Measurements from ENCODE around the gene RNF212. TPM values are rescaled to one million over a fixed set of nuclear protein-coding genes. Genes with fewer than 3 reads are reported as not detected.
A peak's percentile ranks its signal among the peaks of the same experiment; 100 is the strongest.

Gene RNF212
- total RNA-seq, 1 experiment from 2014 or later: not detected

DNA sequence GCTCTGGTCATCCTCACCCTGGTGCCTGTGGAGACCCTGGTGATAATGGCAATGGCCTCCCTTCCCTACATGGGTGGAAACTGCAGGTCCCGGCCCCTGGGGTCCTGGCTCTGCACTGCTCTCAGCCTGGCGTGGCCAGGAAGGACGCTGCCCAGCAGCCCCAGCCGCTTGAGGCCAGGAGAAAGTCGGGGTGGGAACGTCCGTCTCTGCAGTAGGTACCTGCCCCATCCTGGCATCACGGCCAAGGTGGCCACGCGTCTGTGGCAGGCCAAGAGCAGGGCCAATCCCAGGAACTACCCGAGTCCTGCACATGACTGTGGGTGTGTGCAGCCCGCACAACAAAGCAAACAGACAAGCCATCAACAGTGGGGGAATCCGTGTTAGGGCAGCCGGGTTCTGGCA, 68.2 kb downstream of the RNF212 start:
- no peak for DNase-seq (ENCODE audit: low read depth, low spot score)
- in situ Hi-C loops (cut with HindIII; ENCODE audit: low pct_unique_long_range_greater_than_20kb, low sequenced_read_pairs): no loop called here

- DNase-seq (ENCODE audit: low read depth, low spot score): no peak
- in situ Hi-C loops (cut with HindIII; ENCODE audit: low pct_unique_long_range_greater_than_20kb, low sequenced_read_pairs): no loop called here
Observed at GRCh38 chr4:1044469-1045192, 68.7 kb downstream of the RNF212 start.

- in situ Hi-C loops (cut with HindIII; ENCODE audit: low pct_unique_long_range_greater_than_20kb, low sequenced_read_pairs): no loop called here
- peak; percentile 85 for DNase-seq (ENCODE audit: low read depth, low spot score)
Observed at GRCh38 chr4:1043651-1044468, 69.5 kb downstream of the RNF212 start.

DNA sequence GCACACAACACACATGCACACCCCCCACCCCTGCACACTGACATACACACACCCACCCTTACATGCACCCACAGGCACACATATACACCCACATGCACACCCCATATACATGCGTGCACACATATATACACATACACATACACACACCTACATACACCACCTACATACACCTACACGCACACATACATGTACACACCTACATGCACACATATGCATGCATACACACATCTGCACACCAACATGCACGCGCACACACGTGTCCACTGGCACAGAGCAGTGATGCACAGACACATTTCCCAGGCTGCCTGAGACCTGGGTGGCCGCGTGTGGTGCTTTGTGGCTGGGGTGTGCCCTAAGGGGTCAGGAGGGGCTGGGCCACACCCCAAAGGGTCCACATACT, 70.2 kb downstream of the RNF212 start:
- in situ Hi-C loops (cut with HindIII; ENCODE audit: low pct_unique_long_range_greater_than_20kb, low sequenced_read_pairs): no loop called here
- DNase-seq (ENCODE audit: low read depth, low spot score): no peak

GRCh38 chr4:1042352-1043055, 70.9 kb downstream of the RNF212 start:
- in situ Hi-C loops (cut with HindIII; ENCODE audit: low pct_unique_long_range_greater_than_20kb, low sequenced_read_pairs): no loop called here
- no peak for DNase-seq (ENCODE audit: low read depth, low spot score)

- DNase-seq (ENCODE audit: low read depth, low spot score): no peak
- in situ Hi-C loops (cut with HindIII; ENCODE audit: low pct_unique_long_range_greater_than_20kb, low sequenced_read_pairs): no loop called here
Observed at GRCh38 chr4:1041936-1042330, 71.4 kb downstream of the RNF212 start.

DNA sequence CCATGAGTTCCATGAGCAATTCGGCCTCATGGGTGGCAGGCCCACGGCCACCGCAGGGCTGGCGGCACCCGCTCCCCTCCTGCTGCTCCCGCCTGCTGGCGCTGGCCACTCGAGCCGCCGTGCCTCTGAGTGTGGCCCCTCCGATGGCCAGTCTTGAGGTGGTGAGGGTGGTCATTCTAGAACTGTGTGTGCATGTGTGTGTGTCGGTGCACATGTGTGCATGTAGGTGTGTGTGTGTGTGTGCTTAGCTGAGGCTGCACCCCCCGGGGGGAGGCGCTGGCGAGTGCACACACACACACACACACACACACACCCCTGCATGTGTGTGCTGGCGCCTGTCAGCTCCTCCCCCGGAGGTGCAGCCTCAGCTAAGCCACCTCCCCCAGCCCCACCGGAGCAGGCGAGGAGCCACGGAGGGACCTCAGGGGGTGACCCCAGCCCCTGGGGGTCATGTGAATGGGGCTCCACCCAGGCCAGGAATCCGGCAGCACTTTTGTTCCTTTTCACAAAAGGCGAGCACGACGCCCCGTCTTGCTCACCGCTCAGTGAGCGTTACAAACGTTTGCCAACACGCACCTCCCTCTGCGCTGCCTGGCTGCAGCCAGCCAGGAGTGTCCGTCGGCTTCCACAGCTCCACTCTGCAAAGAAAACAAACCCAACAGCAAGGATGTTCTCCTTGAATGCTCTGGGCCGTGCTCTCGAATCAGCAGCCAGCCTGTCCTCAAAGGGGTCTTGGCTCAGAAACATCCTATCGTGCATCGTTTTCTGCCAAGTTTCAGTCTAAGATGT, 72.0 kb downstream of the RNF212 start:
- in situ Hi-C loops (cut with HindIII; ENCODE audit: low pct_unique_long_range_greater_than_20kb, low sequenced_read_pairs): no loop called here
- DNase-seq (ENCODE audit: low read depth, low spot score): no peak

DNA sequence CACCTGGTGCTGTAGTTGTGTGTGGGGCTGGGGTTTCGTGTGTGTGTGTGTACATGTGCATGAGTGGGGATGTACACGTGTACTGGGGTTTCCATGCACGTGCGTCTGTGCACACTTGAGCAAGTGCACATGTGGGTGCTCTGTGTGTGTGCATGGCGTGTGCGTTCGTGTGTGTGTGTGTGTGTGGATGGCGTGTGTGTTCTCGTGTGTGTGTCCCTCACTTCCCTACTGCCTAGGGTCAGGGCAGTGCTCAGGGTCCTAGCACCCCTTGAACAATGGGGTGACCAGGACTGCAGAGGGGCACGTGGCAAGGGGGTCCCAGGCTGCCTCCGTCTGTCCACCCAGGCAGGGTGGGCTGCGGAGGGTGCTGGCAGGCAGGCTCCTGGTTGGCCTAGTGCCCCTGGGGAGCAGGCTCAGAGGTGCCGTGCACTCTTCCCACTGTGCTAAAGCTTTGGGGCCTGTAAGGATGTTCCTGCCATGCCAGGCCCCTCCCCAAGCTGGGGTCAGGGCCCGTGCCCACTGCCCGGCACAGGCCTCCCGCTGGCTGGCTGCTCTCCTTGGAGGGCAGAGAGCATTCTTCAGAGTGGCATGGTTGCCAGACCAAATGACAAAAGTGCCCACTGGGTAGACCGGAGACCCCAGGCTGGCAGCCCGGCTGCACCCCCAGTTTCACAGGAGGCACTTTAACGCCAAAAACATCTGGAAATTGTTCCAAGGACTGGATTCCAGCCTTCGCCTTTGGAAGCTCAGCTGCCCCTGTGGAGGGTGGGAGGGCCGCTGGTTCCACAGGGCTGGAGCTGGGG, 72.8 kb downstream of the RNF212 start:
- in situ Hi-C loops (cut with HindIII; ENCODE audit: low pct_unique_long_range_greater_than_20kb, low sequenced_read_pairs): no loop called here
- no peak for DNase-seq (ENCODE audit: low read depth, low spot score)

- in situ Hi-C loops (cut with HindIII; ENCODE audit: low pct_unique_long_range_greater_than_20kb, low sequenced_read_pairs): no loop called here
- DNase-seq (ENCODE audit: low read depth, low spot score): no peak
Observed at GRCh38 chr4:1039493-1040343, 73.6 kb downstream of the RNF212 start.

DNA sequence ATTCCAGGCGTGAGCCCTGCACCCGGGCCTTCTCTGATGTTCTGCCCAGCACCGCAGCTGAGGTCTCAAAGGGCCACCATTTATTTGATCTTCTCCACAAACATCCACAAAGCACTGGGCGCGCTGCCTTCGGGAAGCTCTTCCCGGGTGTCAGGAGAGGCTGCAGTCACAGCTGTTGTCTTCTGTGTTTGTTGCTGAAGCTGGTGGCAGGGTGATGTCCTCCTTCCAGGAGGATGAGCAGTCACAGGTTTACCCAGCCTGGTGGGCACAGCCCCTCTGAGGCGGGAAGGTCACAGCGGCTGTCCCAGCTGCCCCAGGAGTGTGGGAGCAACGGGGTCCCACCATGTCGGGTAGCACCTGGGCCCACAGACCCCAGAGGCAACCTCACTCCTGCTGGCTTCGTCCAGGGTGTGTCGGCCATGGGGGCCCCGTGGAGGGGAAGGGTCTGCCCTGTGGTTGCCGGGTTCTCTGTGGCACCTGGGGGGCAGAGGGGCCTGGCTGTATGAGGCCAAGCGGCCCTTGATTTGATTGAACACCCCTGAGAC, 74.3 kb downstream of the RNF212 start:
- in situ Hi-C loops (cut with HindIII; ENCODE audit: low pct_unique_long_range_greater_than_20kb, low sequenced_read_pairs): no loop called here
- no peak for DNase-seq (ENCODE audit: low read depth, low spot score)

- DNase-seq (ENCODE audit: low read depth, low spot score): no peak
- in situ Hi-C loops (cut with HindIII; ENCODE audit: low pct_unique_long_range_greater_than_20kb, low sequenced_read_pairs): no loop called here
Observed at GRCh38 chr4:1036976-1037810, 76.2 kb downstream of the RNF212 start.

GRCh38 chr4:1036095-1036494, 77.3 kb downstream of the RNF212 start:
- no peak for DNase-seq (ENCODE audit: low read depth, low spot score)
- in situ Hi-C loops (cut with HindIII; ENCODE audit: low pct_unique_long_range_greater_than_20kb, low sequenced_read_pairs): no loop called here

DNA sequence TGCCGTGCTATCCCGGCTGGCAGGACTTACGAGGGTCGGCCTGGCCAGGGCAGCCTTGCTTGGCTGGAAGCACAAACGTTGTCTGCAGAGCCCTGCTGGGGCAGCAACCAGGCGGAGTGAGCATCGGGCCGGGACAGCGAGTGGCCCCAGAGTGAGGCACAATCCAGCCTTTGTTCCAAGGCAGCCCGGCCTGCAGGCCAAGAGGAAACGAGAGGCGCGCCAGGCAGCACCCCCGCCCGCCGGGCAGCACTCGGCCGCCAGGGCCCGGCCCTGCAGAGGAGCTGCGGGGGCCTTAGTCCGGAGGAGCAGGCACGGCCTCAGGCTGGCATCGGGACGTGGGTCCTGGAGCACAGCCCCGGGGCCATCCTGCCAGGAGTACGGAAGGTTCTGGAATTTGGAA, 77.9 kb downstream of the RNF212 start:
- in situ Hi-C loops (cut with HindIII; ENCODE audit: low pct_unique_long_range_greater_than_20kb, low sequenced_read_pairs): no loop called here

DNA sequence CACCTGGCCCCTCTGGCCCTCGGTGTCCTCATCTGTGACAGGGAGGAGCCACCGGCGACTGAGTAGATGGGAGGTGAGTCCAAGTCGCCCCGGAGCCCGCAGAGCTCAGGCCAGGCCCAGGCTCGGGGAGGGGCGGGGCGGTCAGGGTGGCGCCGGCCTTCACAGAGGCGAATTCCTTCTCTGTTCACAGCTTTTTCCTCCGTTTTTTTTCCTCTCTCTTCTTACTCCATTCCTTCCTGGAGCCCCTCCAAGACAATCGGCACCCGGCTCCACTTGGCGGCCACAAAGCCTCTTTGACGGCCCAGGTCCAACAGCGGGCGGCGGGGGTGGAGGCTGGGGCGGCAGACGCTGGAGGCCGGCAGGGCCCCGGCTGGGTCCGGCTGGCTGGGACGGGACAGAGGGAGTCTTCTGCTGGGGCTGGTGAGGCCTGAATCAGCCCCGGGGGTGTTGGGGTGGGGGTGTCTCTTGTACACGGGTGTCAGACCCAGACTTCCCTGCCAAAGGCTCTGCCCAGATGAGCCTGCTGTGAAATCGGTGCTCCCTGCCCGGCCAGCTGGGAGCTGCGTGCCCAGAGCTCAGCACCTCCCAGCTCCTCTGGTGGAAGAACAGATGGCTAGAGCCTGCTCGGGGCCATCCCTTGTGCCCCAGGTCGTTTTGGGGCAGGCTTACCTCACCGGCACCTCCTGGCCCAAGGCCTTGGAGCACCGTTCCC, 79.4 kb downstream of the RNF212 start:
- no peak for DNase-seq (ENCODE audit: low read depth, low spot score)
- in situ Hi-C loops (cut with HindIII; ENCODE audit: low pct_unique_long_range_greater_than_20kb, low sequenced_read_pairs): no loop called here

More for the DNA sequence above, 77.9 kb downstream of the RNF212 start:
- peak; percentile 76 for DNase-seq (ENCODE audit: low read depth, low spot score)

DNA sequence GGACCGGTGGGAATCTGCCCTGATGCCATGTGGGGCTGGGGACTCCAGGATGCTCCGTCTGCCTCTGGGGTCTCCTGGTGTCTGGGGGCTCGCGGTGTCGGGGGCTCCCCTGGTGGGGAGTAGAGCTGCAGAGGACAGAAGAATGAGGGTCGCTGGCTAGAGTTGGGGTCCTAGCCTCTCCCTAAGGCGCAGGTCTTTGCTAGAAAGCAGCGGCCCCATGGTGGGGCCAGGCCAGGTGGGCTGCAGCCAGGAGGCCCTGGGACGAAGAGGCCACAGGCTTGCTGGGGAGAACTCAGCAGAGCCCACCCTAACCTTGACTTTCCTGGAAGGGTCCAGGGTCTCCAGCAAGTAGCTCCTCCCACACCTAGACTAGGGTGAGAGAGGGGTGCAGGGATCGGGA, 80.5 kb downstream of the RNF212 start:
- no peak for DNase-seq (ENCODE audit: low read depth, low spot score)
- in situ Hi-C loops (cut with HindIII; ENCODE audit: low pct_unique_long_range_greater_than_20kb, low sequenced_read_pairs): no loop called here

Data from SK-MEL-5 (cell line).